Astrocyte of the cerebellum (primary cell): ENCODE data around the gene SCAI.
"Not testable (repeated sequence)": the region's sequence is repeated elsewhere in the genome, so short reads cannot be mapped to it uniquely, and the experiment has no call there.

Experiments
- DNase-seq: peaks from one replicate; pipeline ENCODE4 v3.0.0-alpha.2; 2011; ENCODE audit warnings: low read depth
- H3K4me3 ChIP-seq: 2 replicates; pipeline ENCODE4 v1.5.1; 2011; ENCODE audit warnings: mild to moderate bottlenecking, low read depth, low read length, moderate library complexity
- in situ Hi-C: cut with HindIII; loops from 2 replicates; pipeline ENCODE4 v1.10.0; 2017; ENCODE audit warnings: low sequenced_read_pairs
- TF ChIP-seq, protein P1 (sequence below): IDR thresholded peaks from 2 replicates; pipeline ENCODE4 v1.5.1; 2012; ENCODE audit warnings: low read length, low read depth, moderate library complexity, mild to moderate bottlenecking; ENCODE audit errors: missing control alignments

Gene SCAI

GRCh38 chr9:125028041-125028440 lies 115.3 kb downstream of the SCAI start:
- DNase-seq: no peak
- no peak overlapping the region for H3K4me3 ChIP-seq
- TF ChIP-seq, protein P1, sequence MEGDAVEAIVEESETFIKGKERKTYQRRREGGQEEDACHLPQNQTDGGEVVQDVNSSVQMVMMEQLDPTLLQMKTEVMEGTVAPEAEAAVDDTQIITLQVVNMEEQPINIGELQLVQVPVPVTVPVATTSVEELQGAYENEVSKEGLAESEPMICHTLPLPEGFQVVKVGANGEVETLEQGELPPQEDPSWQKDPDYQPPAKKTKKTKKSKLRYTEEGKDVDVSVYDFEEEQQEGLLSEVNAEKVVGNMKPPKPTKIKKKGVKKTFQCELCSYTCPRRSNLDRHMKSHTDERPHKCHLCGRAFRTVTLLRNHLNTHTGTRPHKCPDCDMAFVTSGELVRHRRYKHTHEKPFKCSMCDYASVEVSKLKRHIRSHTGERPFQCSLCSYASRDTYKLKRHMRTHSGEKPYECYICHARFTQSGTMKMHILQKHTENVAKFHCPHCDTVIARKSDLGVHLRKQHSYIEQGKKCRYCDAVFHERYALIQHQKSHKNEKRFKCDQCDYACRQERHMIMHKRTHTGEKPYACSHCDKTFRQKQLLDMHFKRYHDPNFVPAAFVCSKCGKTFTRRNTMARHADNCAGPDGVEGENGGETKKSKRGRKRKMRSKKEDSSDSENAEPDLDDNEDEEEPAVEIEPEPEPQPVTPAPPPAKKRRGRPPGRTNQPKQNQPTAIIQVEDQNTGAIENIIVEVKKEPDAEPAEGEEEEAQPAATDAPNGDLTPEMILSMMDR: no peak
- in situ Hi-C loops: no loop called here

DNA sequence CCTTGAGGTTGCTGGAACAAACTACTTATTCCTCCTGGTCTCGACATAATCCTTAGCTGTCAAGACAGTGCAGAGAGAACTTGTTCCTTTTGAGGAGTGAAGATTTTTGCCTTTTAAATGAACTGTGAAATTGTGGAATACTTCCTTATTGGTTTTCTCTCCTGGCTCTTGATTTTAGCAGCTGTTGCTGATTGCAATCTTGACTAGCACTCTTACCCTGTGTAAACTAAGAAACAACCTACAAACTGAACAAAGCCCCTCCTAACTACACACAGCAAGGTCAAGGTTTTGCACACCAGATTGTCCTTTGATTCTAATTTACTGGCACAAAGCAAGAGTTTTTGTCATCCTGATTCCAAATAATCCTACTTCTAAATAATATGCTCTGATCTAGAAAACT lies 118.4 kb downstream of the SCAI start:
- H3K4me3 ChIP-seq: no peak overlapping the region
- no peak for DNase-seq
- TF ChIP-seq, protein P1: no peak
- in situ Hi-C loops: no loop called here

DNA sequence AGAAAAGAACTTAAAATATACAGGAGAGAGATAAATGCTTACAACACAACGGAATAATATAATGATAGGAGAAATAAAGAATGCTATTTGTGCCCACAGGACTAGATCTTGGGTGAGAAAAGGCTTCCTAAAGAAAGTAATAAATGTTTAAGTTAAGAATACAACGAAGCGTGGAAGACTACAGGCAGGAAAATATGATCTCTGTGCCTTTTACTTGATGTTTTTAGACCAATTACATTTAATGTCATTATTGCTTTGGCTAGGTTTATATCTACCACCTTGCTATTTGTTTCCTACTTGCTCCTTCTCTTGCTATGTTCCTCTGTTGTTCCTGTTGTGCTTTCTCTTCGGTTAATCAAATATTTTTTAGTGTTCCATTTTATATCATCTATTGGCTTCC lies 122.3 kb downstream of the SCAI start:
- DNase-seq: no peak
- in situ Hi-C loops: no loop called here
- H3K4me3 ChIP-seq: no peak overlapping the region
- TF ChIP-seq, protein P1: no peak

GRCh38 chr9:125015655-125016054 lies 127.7 kb downstream of the SCAI start:
- H3K4me3 ChIP-seq, in situ Hi-C loops, DNase-seq: not testable (repeated sequence)

- H3K4me3 ChIP-seq, DNase-seq, in situ Hi-C loops: not testable (repeated sequence)
These were observed 131.3 kb downstream of the SCAI start for GRCh38 chr9:125012013-125012412.

- no peak for DNase-seq
- in situ Hi-C loops: no loop called here
- no peak overlapping the region for H3K4me3 ChIP-seq
- TF ChIP-seq, protein P1: no peak
These were observed 134.7 kb downstream of the SCAI start for GRCh38 chr9:125008599-125008998.

- in situ Hi-C loops: no loop called here
- TF ChIP-seq, protein P1: no peak
- no peak for DNase-seq
- H3K4me3 ChIP-seq: no peak overlapping the region
These were observed 140.0 kb downstream of the SCAI start for GRCh38 chr9:125003332-125003731.

DNA sequence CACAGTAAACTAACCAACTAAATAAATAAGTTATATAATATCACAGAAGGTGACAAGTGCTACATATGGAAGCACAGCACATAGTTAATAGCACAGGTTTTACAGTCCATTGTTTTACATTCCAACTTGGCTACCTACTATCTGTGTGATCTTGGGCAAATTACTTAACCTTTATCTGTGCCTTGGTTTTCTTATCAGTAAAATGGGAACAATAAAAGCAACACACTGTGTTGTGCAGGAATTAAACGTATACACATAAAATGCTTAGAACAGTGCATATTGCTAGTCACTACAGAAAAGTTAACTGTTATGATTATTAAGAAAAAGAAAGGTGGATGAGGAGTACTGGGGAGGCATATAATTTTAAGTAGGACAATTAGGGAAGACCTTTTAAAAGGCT lies 159.6 kb downstream of the SCAI start:
- TF ChIP-seq, protein P1: no peak
- no peak for DNase-seq
- no peak overlapping the region for H3K4me3 ChIP-seq
- in situ Hi-C loops: no loop called here
